HFFc6 (cell line): Measurements from ENCODE around the gene IL1RAP. TPM values are rescaled to one million over a fixed set of nuclear protein-coding genes. Genes with fewer than 3 reads are reported as not detected.

Experiments used
- DNase-seq: peaks from one replicate; pipeline ENCODE4 v3.0.0-alpha.2; 2018
- H3K27ac Mint-ChIP-seq: 2 replicates; pipeline ENCODE4 v1.8.0; 2020; ENCODE audit warnings: mild to moderate bottlenecking, mixed read lengths
- H3K27me3 Mint-ChIP-seq: 2 replicates; pipeline ENCODE4 v1.8.0; 2021; ENCODE audit warnings: mild to moderate bottlenecking, moderate library complexity, mixed read lengths; ENCODE audit not compliant: insufficient read depth
- H3K36me3 Mint-ChIP-seq: 2 replicates; pipeline ENCODE4 v1.8.0; 2021; ENCODE audit warnings: low read depth, mixed read lengths
- H3K4me1 Mint-ChIP-seq: 2 replicates; pipeline ENCODE4 v1.8.0; 2020; ENCODE audit warnings: low read depth, mixed read lengths
- H3K4me3 Mint-ChIP-seq: 2 replicates; pipeline ENCODE4 v1.8.0; 2020; ENCODE audit warnings: mild to moderate bottlenecking, moderate library complexity, mixed read lengths
- H3K9me3 Mint-ChIP-seq: 2 replicates; pipeline ENCODE4 v1.8.0; 2020; ENCODE audit warnings: mild to moderate bottlenecking, mixed read lengths
- CTCF ChIP-seq: fragments of 200-600 bp; sonication (generic); IDR thresholded peaks from 2 replicates; pipeline ENCODE4 v1.5.0; 2021; ENCODE audit warnings: antibody characterized with exemption, mild to moderate bottlenecking
- total RNA-seq, 6 experiments: library from RNA; stranded (reverse); fragmentation: NEBNext Ultra II Directional; extraction: Animal tissue kit (Norgen Biotek cat#: 25700); gene quantifications; 2 replicates in 1 of 6; 3 replicates in 5 of 6; pipeline ENCODE4 v1.2.3, GENCODE V29; 2021

IL1RAP gene
- total RNA-seq, 6 experiments from 2014 or later, result 3.4 to 6.7 (median 5.3) TPM

GRCh38 chr3:190494907-190495306, 19.0 kb upstream of the IL1RAP start:
- Mint-ChIP-seq H3K27me3 (no peaks in the 10 kb centered on the region; the same call in 1 of the 2 replicates), H3K4me3 (no peak overlapping the region), H3K27ac (no peak overlapping the region), H3K4me1 (no peaks in the 10 kb centered on the region), H3K9me3 (no peaks in the 10 kb centered on the region), H3K36me3 (no peaks in the 10 kb centered on the region)
- no peak for TF ChIP-seq CTCF
- DNase-seq, result no peak

GRCh38 chr3:190495354-190495753, 18.5 kb upstream of the IL1RAP start:
- H3K27me3 Mint-ChIP-seq, result no peaks in the 10 kb centered on the region; the same call in 1 of the 2 replicates
- H3K4me3 Mint-ChIP-seq, result no peak overlapping the region
- no peaks in the 10 kb centered on the region for H3K36me3 Mint-ChIP-seq
- H3K4me1 Mint-ChIP-seq, result no peaks in the 10 kb centered on the region
- DNase-seq, result no peak
- TF ChIP-seq CTCF, result no peak
- H3K9me3 Mint-ChIP-seq, result no peaks in the 10 kb centered on the region
- H3K27ac Mint-ChIP-seq, result no peak overlapping the region

- no peaks in the 10 kb centered on the region; the same call in 1 of the 2 replicates for H3K27me3 Mint-ChIP-seq
- no peaks in the 10 kb centered on the region for H3K4me1 Mint-ChIP-seq
- H3K27ac Mint-ChIP-seq, result no peak overlapping the region
- TF ChIP-seq CTCF, result no peak
- H3K36me3 Mint-ChIP-seq, result no peaks in the 10 kb centered on the region
- no peak for DNase-seq
- H3K9me3 Mint-ChIP-seq, result no peaks in the 10 kb centered on the region
- no peak overlapping the region for H3K4me3 Mint-ChIP-seq
Observed at GRCh38 chr3:190495796-190496195, 18.1 kb upstream of the IL1RAP start.

GRCh38 chr3:190496859-190497258, 17.0 kb upstream of the IL1RAP start:
- H3K36me3 Mint-ChIP-seq, result no peaks in the 10 kb centered on the region
- no peak overlapping the region for H3K4me3 Mint-ChIP-seq
- no peak overlapping the region for H3K27ac Mint-ChIP-seq
- no peaks in the 10 kb centered on the region for H3K9me3 Mint-ChIP-seq
- no peak for TF ChIP-seq CTCF
- no peaks in the 10 kb centered on the region; the same call in 1 of the 2 replicates for H3K27me3 Mint-ChIP-seq
- no peaks in the 10 kb centered on the region for H3K4me1 Mint-ChIP-seq
- DNase-seq, result no peak

GRCh38 chr3:190497811-190498210, 16.1 kb upstream of the IL1RAP start:
- no peak for DNase-seq

More at GRCh38 chr3:190497811-190498210, 16.1 kb upstream of the IL1RAP start:
- Mint-ChIP-seq H3K4me1 (no peaks in the 10 kb centered on the region), H3K9me3 (no peaks in the 10 kb centered on the region), H3K27me3 (no peaks in the 10 kb centered on the region; the same call in 1 of the 2 replicates), H3K36me3 (no peaks in the 10 kb centered on the region), H3K4me3 (no peak overlapping the region), H3K27ac (no peak overlapping the region)
- no peak for TF ChIP-seq CTCF
